Activated CD4-positive, alpha-beta memory T cell treated with anti-CD3 and anti-CD28 coated beads, Interleukin-2, amount 10 ng/mL, durations not matched to agents 7 days and 5 days (primary cell): ENCODE data around the gene PRPF19. TPM values are rescaled to one million over a fixed set of nuclear protein-coding genes. Genes with fewer than 3 reads are reported as not detected.
A peak's percentile ranks its signal among the peaks of the same experiment; 100 is the strongest.

ENCODE experiments used
- CTCF ChIA-PET: fragments of 350-600 bp; sonication (Branson Sonifier 250); formaldehyde crosslinking; loops from one replicate; lab custom pipeline; 2021; ENCODE audit warnings: antibody characterized with exemption, inconsistent platforms; lab: Charles Lee
- POLR2A ChIA-PET: fragments of 350-600 bp; sonication (Branson Sonifier 250); formaldehyde crosslinking; loops from one replicate; lab custom pipeline; 2021; ENCODE audit warnings: antibody characterized with exemption; lab: Charles Lee
- DNase-seq: peaks from one replicate; pipeline ENCODE4 v3.0.0-alpha.2; 2020
- H3K27ac Mint-ChIP-seq: one replicate; pipeline ENCODE4 v1.8.0; 2021; ENCODE audit warnings: mild to moderate bottlenecking, mixed read lengths
- H3K27me3 Mint-ChIP-seq: one replicate; pipeline ENCODE4 v1.8.0; 2021; ENCODE audit warnings: mixed read lengths
- H3K36me3 Mint-ChIP-seq: one replicate; pipeline ENCODE4 v1.8.0; 2021; ENCODE audit warnings: low read depth, mixed read lengths
- H3K4me1 Mint-ChIP-seq: one replicate; pipeline ENCODE4 v1.8.0; 2021; ENCODE audit warnings: mixed read lengths
- H3K4me3 Mint-ChIP-seq: one replicate; pipeline ENCODE4 v1.8.0; 2021; ENCODE audit warnings: mild to moderate bottlenecking, mixed read lengths
- H3K9me3 Mint-ChIP-seq: one replicate; pipeline ENCODE4 v1.8.0; 2021; ENCODE audit warnings: mixed read lengths
- total RNA-seq, 2 experiments: library from RNA; stranded (reverse); gene quantifications; one replicate each; pipeline ENCODE4 v1.2.3, GENCODE V29; 2021

PRPF19 gene
- total RNA-seq, 2 experiments from 2014 or later = 99.2 to 103 TPM

GRCh38 chr11:60867871-60868681, 38.3 kb downstream of the PRPF19 start:
- Mint-ChIP-seq H3K9me3 (no peaks in the 10 kb centered on the region), H3K4me1 (peaks cover 69% of the 10 kb centered on the region), H3K4me3 (no peak overlapping the region), H3K36me3 (no peaks in the 10 kb centered on the region), H3K27ac (peak overlapping the region; percentile 51), H3K27me3 (peaks cover 6% of the 10 kb centered on the region)
- POLR2A ChIA-PET = interaction anchor here (1.5 to 1.6 kb wide), 2 partner anchors 19 to 31 kb away, joined by 5 to 9 read pairs; no protein-coding TSS in a partner anchor
- CTCF ChIA-PET = interaction anchor here (1.4 to 4.7 kb wide), 3 partner anchors 19 to 37 kb away, joined by 4 to 25 read pairs (median 15); no protein-coding TSS in a partner anchor
- no peak for DNase-seq

GRCh38 chr11:60866911-60867870, 39.2 kb downstream of the PRPF19 start, which contains the start of gene ZP1:
Gene ZP1, plus strand, starts transcription at chr11:60867542. Its CDS starts 20 bp downstream, at chr11:60867562.
- peak within 1 kb of the TSS; percentile 51 for H3K27ac Mint-ChIP-seq
- POLR2A ChIA-PET = interaction anchor here (1.5 to 1.6 kb wide), 2 partner anchors 20 to 30 kb away, joined by 5 to 9 read pairs; no protein-coding TSS in a partner anchor
- H3K27me3 Mint-ChIP-seq = peaks cover 6% of the 10 kb centered on the region
- CTCF ChIA-PET = interaction anchor here (1.4 to 2.4 kb wide), 3 partner anchors 20 to 36 kb away, joined by 4 to 15 read pairs (median 6); no protein-coding TSS in a partner anchor
- H3K9me3 Mint-ChIP-seq = no peaks in the 10 kb centered on the region
- H3K4me1 Mint-ChIP-seq = peaks cover 62% of the 10 kb centered on the region
- DNase-seq = no peak
- H3K4me3 Mint-ChIP-seq = no peak within 1 kb of the TSS
- no peaks in the 10 kb centered on the region for H3K36me3 Mint-ChIP-seq

- POLR2A ChIA-PET = no interaction called here
- no peak for DNase-seq
- Mint-ChIP-seq H3K36me3 (no peaks in the 10 kb centered on the region), H3K27ac (peak overlapping the region; percentile 47), H3K4me3 (no peak overlapping the region), H3K27me3 (peaks cover 6% of the 10 kb centered on the region), H3K4me1 (peaks cover 42% of the 10 kb centered on the region), H3K9me3 (no peaks in the 10 kb centered on the region)
- CTCF ChIA-PET = interaction anchor here (0.7 to 3.0 kb wide), 3 partner anchors 23 to 103 kb away, joined by 3 to 15 read pairs (median 3); no protein-coding TSS in a partner anchor
Measured at GRCh38 chr11:60864856-60865513, 41.4 kb downstream of the PRPF19 start.

GRCh38 chr11:60863550-60864521, 42.5 kb downstream of the PRPF19 start:
- H3K27ac Mint-ChIP-seq = no peak overlapping the region
- CTCF ChIA-PET = interaction anchor here (1.4 to 3.0 kb wide), 2 partner anchors 24 kb away, joined by 5 to 15 read pairs; no protein-coding TSS in a partner anchor
- POLR2A ChIA-PET = no interaction called here

GRCh38 chr11:60862171-60862570, 44.2 kb downstream of the PRPF19 start:
- Mint-ChIP-seq H3K4me1 (peaks cover 47% of the 10 kb centered on the region), H3K27me3 (peaks cover 6% of the 10 kb centered on the region), H3K27ac (no peak overlapping the region), H3K9me3 (no peaks in the 10 kb centered on the region), H3K36me3 (no peaks in the 10 kb centered on the region), H3K4me3 (no peak overlapping the region)
- ChIA-PET POLR2A (no interaction called here), CTCF (interaction anchor here (1.4 kb wide), 1 partner anchor 25 kb away, joined by 5 read pairs; no protein-coding TSS in a partner anchor)
- DNase-seq = no peak

More at GRCh38 chr11:60863550-60864521, 42.5 kb downstream of the PRPF19 start:
- no peak for DNase-seq
- peaks cover 6% of the 10 kb centered on the region for H3K27me3 Mint-ChIP-seq
- no peaks in the 10 kb centered on the region for H3K36me3 Mint-ChIP-seq
- no peak overlapping the region for H3K4me3 Mint-ChIP-seq
- peaks cover 41% of the 10 kb centered on the region for H3K4me1 Mint-ChIP-seq
- H3K9me3 Mint-ChIP-seq = no peaks in the 10 kb centered on the region

GRCh38 chr11:60860943-60861342, 45.4 kb downstream of the PRPF19 start:
- Mint-ChIP-seq H3K9me3 (no peaks in the 10 kb centered on the region), H3K27me3 (peaks cover 6% of the 10 kb centered on the region), H3K4me1 (peaks cover 45% of the 10 kb centered on the region), H3K36me3 (no peaks in the 10 kb centered on the region), H3K4me3 (no peak overlapping the region), H3K27ac (no peak overlapping the region)
- DNase-seq = no peak
- CTCF ChIA-PET = interaction anchor here (0.6 to 1.1 kb wide), 3 partner anchors 10 to 30 kb away, joined by 3 read pairs; no protein-coding TSS in a partner anchor
- POLR2A ChIA-PET = no interaction called here

- peaks cover 6% of the 10 kb centered on the region for H3K27me3 Mint-ChIP-seq
- no peak overlapping the region for H3K27ac Mint-ChIP-seq
- no peaks in the 10 kb centered on the region for H3K9me3 Mint-ChIP-seq
- no peak for DNase-seq
- CTCF ChIA-PET = interaction anchor here (1.1 kb wide), 1 partner anchor 29 kb away, joined by 3 read pairs; no protein-coding TSS in a partner anchor
- no peaks in the 10 kb centered on the region for H3K36me3 Mint-ChIP-seq
- POLR2A ChIA-PET = no interaction called here
- no peak overlapping the region for H3K4me3 Mint-ChIP-seq
- H3K4me1 Mint-ChIP-seq = peaks cover 41% of the 10 kb centered on the region
Measured at GRCh38 chr11:60859616-60860250, 46.7 kb downstream of the PRPF19 start.

- Mint-ChIP-seq H3K4me1 (peaks cover 34% of the 10 kb centered on the region), H3K27ac (peak overlapping the region; percentile 40), H3K9me3 (no peaks in the 10 kb centered on the region), H3K4me3 (no peak overlapping the region), H3K27me3 (peaks cover 3% of the 10 kb centered on the region), H3K36me3 (no peaks in the 10 kb centered on the region)
- CTCF ChIA-PET = interaction anchor here (1.0 to 1.8 kb wide), 3 partner anchors 27 to 40 kb away, joined by 3 to 8 read pairs (median 4); no protein-coding TSS in a partner anchor
- DNase-seq = no peak
- POLR2A ChIA-PET = interaction anchor here (1.8 kb wide), 1 partner anchor 503 kb away, joined by 4 read pairs; the partner anchor contains the start of genes CYB561A3 and TMEM138
Measured at GRCh38 chr11:60858731-60859464, 47.5 kb downstream of the PRPF19 start.

GRCh38 chr11:60858236-60858635, 48.1 kb downstream of the PRPF19 start:
- CTCF ChIA-PET = interaction anchor here (1.0 to 1.8 kb wide), 4 partner anchors 26 to 41 kb away, joined by 3 to 8 read pairs (median 4); no protein-coding TSS in a partner anchor

More at GRCh38 chr11:60858236-60858635, 48.1 kb downstream of the PRPF19 start:
- DNase-seq = no peak
- Mint-ChIP-seq H3K4me3 (no peak overlapping the region), H3K27me3 (no peaks in the 10 kb centered on the region), H3K27ac (peak overlapping the region; percentile 33), H3K36me3 (no peaks in the 10 kb centered on the region), H3K9me3 (no peaks in the 10 kb centered on the region), H3K4me1 (peaks cover 32% of the 10 kb centered on the region)
- POLR2A ChIA-PET = interaction anchor here (1.8 kb wide), 1 partner anchor 504 kb away, joined by 4 read pairs; the partner anchor contains the start of genes CYB561A3 and TMEM138
